Tibial nerve (tissue), 4 donors: Measurements from ENCODE around the gene OTOG. TPM values are rescaled to one million over a fixed set of nuclear protein-coding genes. Genes with fewer than 3 reads are reported as not detected.

Source experiments
- DNase-seq, 2 donors: peaks; one replicate each; pipeline ENCODE4 v3.0.0-alpha.2; 2019; ENCODE audit warnings: low spot score in 2 of 2
- H3K27ac ChIP-seq, 4 donors: fragments of 200-600 bp; sonication (generic) in 3 of 4; one replicate each; pipeline ENCODE4 v1.5.1; 2017 to 2019; ENCODE audit warnings: mild to moderate bottlenecking in 1 of 4
- H3K27me3 ChIP-seq, 2 donors: fragments of 200-600 bp; sonication (generic) in 1 of 2; one replicate each; pipeline versions ENCODE4 v1.5.1 to v1.6.0; 2017 to 2019
- H3K36me3 ChIP-seq, 3 donors: fragments of 200-600 bp; sonication (generic); one replicate each; pipeline ENCODE4 v1.5.1; 2018 to 2019
- H3K4me1 ChIP-seq, 4 donors: fragments of 200-600 bp; sonication (generic) in 3 of 4; one replicate each; pipeline ENCODE4 v1.5.1; 2017 to 2019
- H3K4me3 ChIP-seq, 4 donors: fragments of 200-600 bp; sonication (generic) in 3 of 4; one replicate each; pipeline ENCODE4 v1.5.1; 2017 to 2019; ENCODE audit warnings: mild to moderate bottlenecking in 1 of 4, moderate library complexity in 1 of 4
- H3K9me3 ChIP-seq, 4 donors: fragments of 200-600 bp; sonication (generic) in 3 of 4; one replicate each; pipeline ENCODE4 v1.5.1; 2017 to 2019
- EP300 ChIP-seq, 2 donors: sonication (generic); formaldehyde crosslinking; IDR thresholded peaks; one replicate each; pipeline ENCODE4 v1.6.1; 2017; ENCODE audit warnings: antibody characterized with exemption in 2 of 2, mild to moderate bottlenecking in 1 of 2
- POLR2A ChIP-seq, 2 donors: fragments of 450-650 bp; IDR thresholded peaks; one replicate each; pipeline ENCODE4 v1.6.1; 2017; ENCODE audit warnings: antibody characterized with exemption in 2 of 2, mild to moderate bottlenecking in 2 of 2, moderate library complexity in 2 of 2
- WGBS, 2 donors: methylation state at CpG; one replicate each; pipeline ENCODE4 v1.1.5; 2018; 5-methylcytosine and 5-hydroxymethylcytosine counted together
- total RNA-seq, 4 donors: library from RNA; depleted of rRNA; stranded (reverse); fragments of >200 nt; gene quantifications; one replicate each; pipeline ENCODE4 v1.1.0, GENCODE V29; 2016
- TF ChIP-seq, protein P1 (sequence below), 5 experiments: fragments of 200-600 bp in 3 of 5; fragments of 450-650 bp in 2 of 5; sonication (generic) in 3 of 5; IDR thresholded peaks; one replicate each; pipeline ENCODE4 v1.5.1; 2016 to 2019; ENCODE audit warnings: antibody characterized with exemption in 5 of 5, mild to moderate bottlenecking in 3 of 5, moderate library complexity in 2 of 5

Gene OTOG, protein sequence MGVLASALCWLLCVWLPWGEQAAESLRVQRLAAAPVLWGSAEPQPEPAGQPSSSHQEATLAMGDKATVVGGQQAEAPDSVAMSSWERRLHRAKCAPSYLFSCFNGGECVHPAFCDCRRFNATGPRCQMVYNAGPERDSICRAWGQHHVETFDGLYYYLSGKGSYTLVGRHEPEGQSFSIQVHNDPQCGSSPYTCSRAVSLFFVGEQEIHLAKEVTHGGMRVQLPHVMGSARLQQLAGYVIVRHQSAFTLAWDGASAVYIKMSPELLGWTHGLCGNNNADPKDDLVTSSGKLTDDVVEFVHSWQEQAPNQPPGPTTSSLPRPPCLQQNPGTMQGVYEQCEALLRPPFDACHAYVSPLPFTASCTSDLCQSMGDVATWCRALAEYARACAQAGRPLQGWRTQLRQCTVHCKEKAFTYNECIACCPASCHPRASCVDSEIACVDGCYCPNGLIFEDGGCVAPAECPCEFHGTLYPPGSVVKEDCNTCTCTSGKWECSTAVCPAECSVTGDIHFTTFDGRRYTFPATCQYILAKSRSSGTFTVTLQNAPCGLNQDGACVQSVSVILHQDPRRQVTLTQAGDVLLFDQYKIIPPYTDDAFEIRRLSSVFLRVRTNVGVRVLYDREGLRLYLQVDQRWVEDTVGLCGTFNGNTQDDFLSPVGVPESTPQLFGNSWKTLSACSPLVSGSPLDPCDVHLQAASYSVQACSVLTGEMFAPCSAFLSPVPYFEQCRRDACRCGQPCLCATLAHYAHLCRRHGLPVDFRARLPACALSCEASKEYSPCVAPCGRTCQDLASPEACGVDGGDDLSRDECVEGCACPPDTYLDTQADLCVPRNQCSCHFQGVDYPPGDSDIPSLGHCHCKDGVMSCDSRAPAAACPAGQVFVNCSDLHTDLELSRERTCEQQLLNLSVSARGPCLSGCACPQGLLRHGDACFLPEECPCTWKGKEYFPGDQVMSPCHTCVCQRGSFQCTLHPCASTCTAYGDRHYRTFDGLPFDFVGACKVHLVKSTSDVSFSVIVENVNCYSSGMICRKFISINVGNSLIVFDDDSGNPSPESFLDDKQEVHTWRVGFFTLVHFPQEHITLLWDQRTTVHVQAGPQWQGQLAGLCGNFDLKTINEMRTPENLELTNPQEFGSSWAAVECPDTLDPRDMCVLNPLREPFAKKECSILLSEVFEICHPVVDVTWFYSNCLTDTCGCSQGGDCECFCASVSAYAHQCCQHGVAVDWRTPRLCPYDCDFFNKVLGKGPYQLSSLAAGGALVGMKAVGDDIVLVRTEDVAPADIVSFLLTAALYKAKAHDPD (N-terminal part only)
- not detected for total RNA-seq

DNA sequence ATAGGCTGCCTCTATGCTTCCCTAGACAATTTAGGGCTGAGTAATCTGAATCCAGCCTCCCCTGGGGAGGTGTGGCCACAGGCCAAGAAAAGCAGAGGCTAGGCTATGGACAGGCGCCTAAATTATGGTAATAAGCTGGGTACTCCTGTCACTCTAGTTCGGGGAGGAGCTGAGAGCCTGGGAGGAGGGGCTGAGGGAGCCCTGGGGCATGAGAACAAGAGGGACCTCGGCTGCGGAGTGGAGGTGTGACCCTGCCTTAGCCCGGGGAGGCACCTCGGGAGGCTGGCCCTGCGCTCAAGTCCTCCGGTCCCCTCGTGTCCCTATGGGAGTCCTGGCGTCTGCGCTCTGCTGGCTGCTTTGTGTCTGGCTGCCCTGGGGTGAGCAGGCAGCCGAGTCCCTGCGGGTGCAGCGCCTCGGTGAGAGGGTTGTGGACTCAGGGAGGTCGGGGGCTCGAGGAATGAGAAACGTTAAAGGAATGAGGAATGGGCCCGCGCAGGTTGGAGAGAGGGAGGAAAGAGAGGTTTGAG, at the start of gene OTOG:
Gene OTOG, plus strand, starts transcription at position 209 of the 527 bp plus-strand sequence. Its CDS starts 114 bp downstream, at position 323.
- no peak for DNase-seq
- H3K27me3 ChIP-seq, result peaks cover 0 to 43% of the 10 kb centered on the region in 2 donors
- H3K4me3 ChIP-seq, result no peak within 1 kb of the TSS
- no peak within 1 kb of the TSS for H3K27ac ChIP-seq
- no peak for TF ChIP-seq EP300 (IDR thresholded peaks at IDR 0.05)
- TF ChIP-seq, protein P1, sequence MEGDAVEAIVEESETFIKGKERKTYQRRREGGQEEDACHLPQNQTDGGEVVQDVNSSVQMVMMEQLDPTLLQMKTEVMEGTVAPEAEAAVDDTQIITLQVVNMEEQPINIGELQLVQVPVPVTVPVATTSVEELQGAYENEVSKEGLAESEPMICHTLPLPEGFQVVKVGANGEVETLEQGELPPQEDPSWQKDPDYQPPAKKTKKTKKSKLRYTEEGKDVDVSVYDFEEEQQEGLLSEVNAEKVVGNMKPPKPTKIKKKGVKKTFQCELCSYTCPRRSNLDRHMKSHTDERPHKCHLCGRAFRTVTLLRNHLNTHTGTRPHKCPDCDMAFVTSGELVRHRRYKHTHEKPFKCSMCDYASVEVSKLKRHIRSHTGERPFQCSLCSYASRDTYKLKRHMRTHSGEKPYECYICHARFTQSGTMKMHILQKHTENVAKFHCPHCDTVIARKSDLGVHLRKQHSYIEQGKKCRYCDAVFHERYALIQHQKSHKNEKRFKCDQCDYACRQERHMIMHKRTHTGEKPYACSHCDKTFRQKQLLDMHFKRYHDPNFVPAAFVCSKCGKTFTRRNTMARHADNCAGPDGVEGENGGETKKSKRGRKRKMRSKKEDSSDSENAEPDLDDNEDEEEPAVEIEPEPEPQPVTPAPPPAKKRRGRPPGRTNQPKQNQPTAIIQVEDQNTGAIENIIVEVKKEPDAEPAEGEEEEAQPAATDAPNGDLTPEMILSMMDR (IDR thresholded peaks at IDR 0.05), result no peak
- no peak for TF ChIP-seq POLR2A (IDR thresholded peaks at IDR 0.05)
- WGBS, 2 donors, result 4 to 11% methylated on average over 20 of the region's 20 CpGs
- peaks cover 0 to 8% (median 0%) of the 10 kb centered on the region in 4 donors for H3K4me1 ChIP-seq
- H3K36me3 ChIP-seq, result no peaks in the 10 kb centered on the region
- H3K9me3 ChIP-seq, result no peaks in the 10 kb centered on the region

DNA sequence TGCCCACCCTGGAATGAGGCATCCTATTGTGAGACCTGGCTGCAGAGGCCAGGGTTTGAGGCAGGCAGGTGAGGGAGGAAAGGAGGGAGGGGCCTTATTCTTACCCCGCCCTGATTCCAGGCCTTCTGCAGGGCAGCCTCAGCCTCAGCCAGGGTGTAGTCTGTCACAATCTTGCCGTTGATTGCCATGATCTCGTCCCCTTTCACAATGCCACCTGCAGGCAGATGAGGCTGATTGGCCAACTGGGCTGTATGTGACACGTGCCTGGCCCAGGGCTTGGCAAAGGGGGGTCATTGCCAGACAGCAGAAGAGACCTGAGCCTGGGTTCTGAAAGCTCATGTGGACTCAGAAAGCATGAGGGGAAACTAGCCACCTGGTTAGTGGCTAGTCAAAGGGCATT, 49.0 kb upstream of the OTOG start:
- WGBS, 2 donors, result 43 to 55% methylated on average over 1 to 4 of the region's 4 CpGs
- TF ChIP-seq, protein P1 (IDR thresholded peaks at IDR 0.05), result no peak
- TF ChIP-seq EP300 (IDR thresholded peaks at IDR 0.05) (no peak), POLR2A (IDR thresholded peaks at IDR 0.05) (no peak)

DNA sequence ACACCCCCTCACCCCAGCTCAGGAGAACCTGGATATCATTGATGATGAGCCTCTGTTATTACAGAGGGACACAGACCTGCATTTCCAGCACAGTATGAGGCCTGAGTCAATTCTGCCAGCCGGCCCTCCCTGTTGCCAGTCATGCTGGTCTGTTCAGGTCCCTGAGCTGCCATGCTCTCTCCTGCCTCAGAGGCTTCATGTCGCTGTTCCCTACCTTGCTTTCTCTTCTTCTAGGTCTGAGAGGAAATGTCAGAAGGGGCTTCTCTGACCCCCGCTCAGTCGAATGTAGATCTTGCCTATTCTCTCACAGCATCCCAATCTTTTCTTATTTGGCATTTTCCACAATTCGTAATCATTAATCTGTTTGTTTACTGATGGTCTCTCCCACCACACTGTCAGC, 48.6 kb upstream of the OTOG start:
- TF ChIP-seq, protein P1 (IDR thresholded peaks at IDR 0.05), result no peak
- TF ChIP-seq EP300 (IDR thresholded peaks at IDR 0.05), result no peak
- no peak for TF ChIP-seq POLR2A (IDR thresholded peaks at IDR 0.05)
- Histone ChIP-seq H3K27me3 (no peaks in the 10 kb centered on the region), H3K4me1 (no peaks in the 10 kb centered on the region), H3K36me3 (no peaks in the 10 kb centered on the region), H3K9me3 (no peaks in the 10 kb centered on the region), H3K4me3 (no peak overlapping the region), H3K27ac (no peak overlapping the region)
- 76 to 82% methylated on average over 5 of the region's 5 CpGs for WGBS, 2 donors
- DNase-seq, result no peak

More for the DNA sequence above, 49.0 kb upstream of the OTOG start:
- Histone ChIP-seq H3K4me3 (no peak overlapping the region), H3K4me1 (no peaks in the 10 kb centered on the region), H3K36me3 (no peaks in the 10 kb centered on the region), H3K27me3 (no peaks in the 10 kb centered on the region), H3K27ac (no peak overlapping the region), H3K9me3 (no peaks in the 10 kb centered on the region)
- no peak for DNase-seq

DNA sequence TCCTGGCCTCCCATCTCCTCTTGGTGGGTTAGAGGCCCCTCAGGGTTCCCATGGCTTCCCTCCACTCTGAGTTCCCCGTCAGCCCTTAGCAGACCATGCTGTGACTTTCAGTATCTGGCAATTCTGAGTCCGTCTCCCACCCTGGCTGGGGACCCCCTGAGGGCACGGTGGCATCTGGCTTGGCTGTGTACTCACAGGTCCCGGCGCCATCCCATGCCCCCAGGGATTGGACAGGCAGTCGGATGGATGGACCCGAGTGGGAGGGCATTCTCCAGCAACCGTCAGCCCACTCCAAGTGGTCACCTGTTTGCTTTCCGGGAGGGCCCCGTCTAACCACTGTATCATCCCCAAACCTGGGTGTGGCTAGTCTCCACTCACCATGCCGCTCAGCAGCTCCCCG, 46.4 kb upstream of the OTOG start:
- H3K27me3 ChIP-seq, result no peaks in the 10 kb centered on the region
- no peaks in the 10 kb centered on the region for H3K36me3 ChIP-seq
- WGBS, 2 donors, result 90 to 95% methylated on average over 11 to 12 of the region's 12 CpGs
- TF ChIP-seq, protein P1 (IDR thresholded peaks at IDR 0.05), result no peak
- no peak for TF ChIP-seq POLR2A (IDR thresholded peaks at IDR 0.05)
- TF ChIP-seq EP300 (IDR thresholded peaks at IDR 0.05), result no peak
- H3K4me1 ChIP-seq, result no peaks in the 10 kb centered on the region
- DNase-seq, result no peak
- no peak overlapping the region for H3K4me3 ChIP-seq
- H3K9me3 ChIP-seq, result no peaks in the 10 kb centered on the region
- H3K27ac ChIP-seq, result no peak overlapping the region
